Uterus (tissue), 2 donors: ENCODE results near the gene GRIK3.

Experiments
- POLR2A ChIP-seq, 2 donors: fragments of 450-650 bp; IDR thresholded peaks; one replicate each; pipeline ENCODE4 v1.6.1; 2016; ENCODE audit warnings: antibody characterized with exemption in 2 of 2, mild to moderate bottlenecking in 1 of 2, moderate library complexity in 1 of 2
- TF ChIP-seq, protein P1 (sequence below), 4 experiments: fragments of 200-600 bp in 2 of 4; fragments of 450-650 bp in 2 of 4; sonication (generic) in 2 of 4; IDR thresholded peaks; one replicate each; pipeline ENCODE4 v1.5.1; 2016 to 2019; ENCODE audit warnings: antibody characterized with exemption in 4 of 4, mild to moderate bottlenecking in 2 of 4, moderate library complexity in 1 of 4

DNA sequence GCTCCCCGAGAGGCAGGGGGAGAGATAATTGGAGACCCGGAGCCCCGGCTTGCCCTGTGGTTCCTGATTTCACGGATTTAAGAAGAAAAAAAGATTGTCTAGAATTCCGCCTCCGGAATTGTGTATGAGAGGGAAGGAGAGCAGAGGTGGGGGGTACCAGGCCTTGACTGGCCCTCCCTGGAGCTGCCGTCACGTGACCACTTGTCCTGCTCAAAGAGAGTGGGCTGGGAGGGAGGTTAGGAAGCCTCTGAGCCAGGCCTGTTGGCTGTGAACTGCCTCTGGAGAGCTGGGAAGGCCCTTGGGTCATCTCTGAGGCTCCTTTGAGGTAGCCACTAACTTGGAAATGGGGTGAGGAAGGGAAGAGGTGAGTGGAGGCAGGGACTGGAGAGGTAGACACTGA is 106.5 kb downstream of the GRIK3 start:
- TF ChIP-seq, protein P1, sequence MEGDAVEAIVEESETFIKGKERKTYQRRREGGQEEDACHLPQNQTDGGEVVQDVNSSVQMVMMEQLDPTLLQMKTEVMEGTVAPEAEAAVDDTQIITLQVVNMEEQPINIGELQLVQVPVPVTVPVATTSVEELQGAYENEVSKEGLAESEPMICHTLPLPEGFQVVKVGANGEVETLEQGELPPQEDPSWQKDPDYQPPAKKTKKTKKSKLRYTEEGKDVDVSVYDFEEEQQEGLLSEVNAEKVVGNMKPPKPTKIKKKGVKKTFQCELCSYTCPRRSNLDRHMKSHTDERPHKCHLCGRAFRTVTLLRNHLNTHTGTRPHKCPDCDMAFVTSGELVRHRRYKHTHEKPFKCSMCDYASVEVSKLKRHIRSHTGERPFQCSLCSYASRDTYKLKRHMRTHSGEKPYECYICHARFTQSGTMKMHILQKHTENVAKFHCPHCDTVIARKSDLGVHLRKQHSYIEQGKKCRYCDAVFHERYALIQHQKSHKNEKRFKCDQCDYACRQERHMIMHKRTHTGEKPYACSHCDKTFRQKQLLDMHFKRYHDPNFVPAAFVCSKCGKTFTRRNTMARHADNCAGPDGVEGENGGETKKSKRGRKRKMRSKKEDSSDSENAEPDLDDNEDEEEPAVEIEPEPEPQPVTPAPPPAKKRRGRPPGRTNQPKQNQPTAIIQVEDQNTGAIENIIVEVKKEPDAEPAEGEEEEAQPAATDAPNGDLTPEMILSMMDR (IDR thresholded peaks at IDR 0.05), result no peak
- TF ChIP-seq POLR2A (IDR thresholded peaks at IDR 0.05), result no peak
